ENCODE measurements around the gene CDH4.
"Not testable (repeated sequence)": the region's sequence is repeated elsewhere in the genome, so short reads cannot be mapped to it uniquely, and the experiment has no call there.

CDH4 gene

GRCh38 chr20:61253640-61254511 is 1.8 kb downstream of the CDH4 start:
- DNase-seq: peak; percentile 30

GRCh38 chr20:61254881-61255626 is 3.0 kb downstream of the CDH4 start:
- peak; percentile 65 for DNase-seq

DNA sequence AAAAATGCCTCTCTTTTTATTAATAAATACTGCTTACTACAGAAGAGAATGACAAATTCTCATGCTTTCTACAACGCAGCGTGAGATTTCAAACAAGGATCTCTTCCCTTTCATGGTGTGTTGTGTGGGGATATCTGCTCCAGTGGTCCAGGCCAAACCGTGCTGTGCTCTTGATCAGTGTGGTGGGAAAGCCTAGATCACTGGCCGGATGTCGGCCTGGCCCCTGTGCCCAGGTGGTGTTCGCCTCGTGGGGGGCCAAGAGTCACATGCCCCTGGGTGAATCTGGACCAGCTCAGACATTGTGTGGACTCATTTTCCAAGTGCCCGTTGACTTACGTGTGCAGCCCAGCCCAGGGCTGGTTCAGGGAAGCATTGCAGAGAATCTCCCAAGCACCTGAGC is 4.3 kb downstream of the CDH4 start:
- DNase-seq: no peak

DNA sequence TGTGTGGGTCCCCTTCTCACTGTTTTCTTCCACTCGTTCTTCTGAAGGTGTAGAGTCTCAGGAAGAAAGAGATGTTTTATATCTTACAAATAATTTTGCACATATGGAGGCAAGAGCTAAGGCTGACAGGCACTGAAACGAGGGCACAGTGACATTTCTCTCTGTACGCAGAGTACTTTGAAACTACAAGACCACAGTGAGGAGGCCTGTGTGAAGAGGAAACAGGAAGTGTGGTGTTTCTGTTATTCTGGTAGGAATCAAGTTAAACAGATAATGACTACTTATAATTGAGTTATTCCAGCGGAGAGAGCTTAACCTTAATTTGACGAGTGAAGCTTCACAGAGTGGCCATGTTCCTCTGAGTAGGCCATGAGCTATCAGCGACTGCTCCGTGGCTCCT is 4.8 kb downstream of the CDH4 start:
- DNase-seq: no peak

DNA sequence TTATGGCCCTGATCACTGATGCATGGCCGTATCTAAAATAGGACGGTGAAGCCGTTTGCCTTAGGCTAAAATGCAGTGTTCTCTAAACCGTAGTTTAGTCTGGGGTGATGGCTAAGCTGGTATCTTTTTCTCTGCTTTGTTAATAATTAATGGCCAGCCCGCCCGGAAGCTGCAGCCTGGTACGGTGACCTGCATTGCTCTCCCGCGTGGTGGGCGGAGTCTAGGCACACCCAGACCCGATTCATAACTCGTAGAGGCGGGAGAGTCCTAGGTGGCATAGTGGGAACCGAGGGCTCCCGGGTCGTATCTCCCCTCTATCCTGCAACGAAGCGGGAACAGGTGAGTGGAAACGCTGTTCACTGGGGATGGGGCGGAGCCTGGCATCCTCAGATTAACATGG is 5.5 kb downstream of the CDH4 start:
- DNase-seq: no peak

- DNase-seq: no peak
Observed at GRCh38 chr20:61259741-61260140, 7.7 kb downstream of the CDH4 start.

DNA sequence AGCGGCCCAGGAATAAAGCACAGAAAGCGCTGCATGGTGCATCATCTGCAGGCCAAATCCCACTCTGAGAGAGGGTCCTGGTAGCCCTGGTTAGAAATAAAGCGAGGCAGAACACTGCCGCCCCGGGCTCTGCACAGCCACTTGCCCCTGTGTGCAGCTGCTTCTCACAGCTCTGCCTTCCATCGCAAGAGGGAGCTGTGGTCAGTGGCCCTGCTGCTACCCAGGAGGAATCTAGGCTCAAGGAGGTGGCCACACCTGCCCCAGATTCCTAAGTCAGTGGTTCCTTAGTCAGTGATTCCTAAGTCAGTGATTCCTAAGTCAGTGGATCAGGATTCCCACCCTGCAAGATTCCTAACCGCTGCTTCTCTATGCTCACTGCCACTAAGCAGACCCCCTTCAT is 8.8 kb downstream of the CDH4 start:
- no peak for DNase-seq

DNA sequence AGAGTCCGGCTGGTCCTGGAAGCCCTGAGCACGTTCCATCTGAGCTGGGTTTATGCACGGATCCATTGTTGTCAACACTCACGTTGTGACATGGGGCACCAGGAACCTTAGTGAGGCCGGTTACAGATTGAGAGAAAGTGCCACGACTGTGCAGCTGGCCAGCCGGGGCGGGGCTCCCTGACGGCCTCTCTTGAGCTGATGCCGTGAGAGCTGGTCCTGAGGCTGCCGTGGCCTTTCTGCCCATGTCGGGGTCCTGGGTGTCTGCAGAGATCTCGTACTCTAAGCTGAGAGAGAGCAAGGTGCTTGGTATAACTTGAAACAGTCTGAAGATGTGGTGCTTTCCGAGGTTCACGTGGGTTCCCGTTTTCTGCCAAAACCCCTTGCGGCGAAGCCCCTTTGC is 10.0 kb downstream of the CDH4 start:
- no peak for DNase-seq

- no peak for DNase-seq
Observed at GRCh38 chr20:61262514-61262913, 10.5 kb downstream of the CDH4 start.

DNA sequence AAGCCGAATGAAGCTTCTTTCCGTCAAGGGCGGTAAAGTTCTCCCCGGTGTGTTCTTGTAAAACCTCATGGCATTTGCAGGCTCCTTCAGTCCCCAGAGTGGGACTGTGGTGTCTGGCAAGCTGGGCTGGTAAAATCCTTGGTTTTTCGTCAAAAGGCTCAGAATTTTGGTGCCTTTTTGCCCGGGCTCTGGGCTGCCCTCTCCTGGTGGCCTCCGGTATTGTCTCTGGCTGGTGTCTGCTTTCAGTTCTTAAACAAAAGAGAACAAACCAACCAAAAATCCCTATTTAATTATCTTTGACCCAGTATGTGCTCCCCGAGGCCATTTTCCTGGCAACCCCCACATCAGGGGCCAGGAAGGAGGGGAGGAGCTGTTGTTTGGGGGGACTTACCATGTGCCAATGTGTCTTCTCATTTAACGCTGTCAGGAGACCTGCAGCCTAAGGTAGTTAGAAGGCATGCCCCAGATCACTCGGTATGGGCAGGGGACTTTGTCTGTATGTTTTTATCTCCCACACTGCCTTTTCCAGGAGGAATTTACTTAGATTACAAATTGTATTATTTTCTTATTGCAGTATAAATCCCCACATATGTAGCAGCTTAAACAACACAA is 11.1 kb downstream of the CDH4 start:
- DNase-seq: peak; percentile 23

DNA sequence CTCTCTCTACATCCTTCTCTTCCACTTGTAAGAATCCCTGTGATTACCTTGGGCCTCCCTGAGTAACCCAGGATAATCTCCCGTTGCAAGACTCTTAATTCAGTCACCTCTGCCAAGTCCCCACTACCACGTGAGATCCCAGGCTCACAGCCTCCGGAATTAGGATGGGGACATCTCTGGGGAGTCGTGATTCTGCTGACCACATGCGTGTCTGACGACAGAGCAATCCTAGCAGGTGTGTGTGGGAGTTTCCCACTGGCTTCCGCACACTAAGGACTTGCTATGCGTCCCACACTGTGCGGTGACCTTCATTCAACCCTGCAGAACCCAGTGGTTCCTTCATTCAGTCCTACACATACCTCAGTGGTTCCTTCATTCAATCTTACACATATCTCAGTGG is 11.9 kb downstream of the CDH4 start:
- DNase-seq: no peak

DNA sequence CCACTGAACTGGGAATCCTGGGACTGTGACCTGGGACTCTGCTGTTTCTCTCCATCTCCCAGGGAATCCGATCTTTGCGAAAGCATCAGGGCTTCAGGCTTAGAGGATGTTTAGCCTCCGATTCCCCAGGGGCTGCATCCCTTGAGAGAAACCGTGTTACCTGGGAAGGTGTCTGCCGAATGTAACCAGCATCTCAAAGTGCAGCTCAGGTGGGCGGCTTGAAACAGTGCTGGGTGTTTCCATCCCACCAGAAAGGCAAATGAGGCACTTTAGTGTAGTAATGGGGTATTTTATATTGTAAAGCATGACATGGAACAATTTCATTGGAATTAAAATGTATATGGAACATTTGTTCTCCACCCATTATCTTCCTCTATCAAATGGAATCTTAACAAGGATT is 15.2 kb downstream of the CDH4 start:
- no peak for DNase-seq

DNA sequence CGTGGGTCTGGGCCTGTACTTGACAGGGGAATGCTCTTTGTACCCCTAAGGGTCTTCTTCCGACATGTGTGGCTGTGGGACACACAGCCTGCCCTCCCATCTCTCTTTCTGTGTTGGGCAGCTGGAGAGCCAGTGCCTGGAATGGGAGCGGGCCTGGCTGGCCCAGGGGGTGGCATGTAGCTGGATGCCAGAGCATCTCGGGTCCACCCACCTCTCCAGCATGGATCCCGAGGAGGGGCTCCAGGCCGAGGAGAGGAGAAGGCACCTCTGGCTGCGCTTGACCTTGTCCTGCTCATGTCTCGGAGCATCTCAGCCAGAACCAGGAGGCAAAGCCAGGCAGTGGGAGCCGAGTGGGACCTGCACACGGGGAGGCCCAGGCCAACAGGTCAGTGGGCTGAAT is 16.0 kb downstream of the CDH4 start:
- no peak for DNase-seq

- peak; percentile 27 for DNase-seq
Observed at GRCh38 chr20:61271312-61272231, 19.5 kb downstream of the CDH4 start.

DNA sequence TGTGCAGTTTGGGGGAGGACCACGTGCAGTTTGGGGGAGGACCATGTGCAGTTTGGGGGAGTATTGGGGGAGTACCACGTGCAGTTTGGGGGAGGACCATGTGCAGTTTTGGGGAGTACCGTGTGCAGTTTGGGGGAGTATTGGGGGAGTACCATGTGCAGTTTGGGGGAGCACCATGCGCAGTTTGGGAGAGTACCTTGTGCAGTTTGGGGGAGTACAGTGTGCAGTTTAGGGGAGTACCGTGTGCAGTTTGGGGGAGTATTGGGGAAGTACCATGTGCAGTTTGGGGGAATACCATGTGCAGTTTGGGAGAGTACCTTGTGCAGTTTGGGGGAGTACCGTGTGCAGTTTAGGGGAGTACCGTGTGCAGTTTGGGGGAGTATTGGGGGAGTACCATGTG is 21.0 kb downstream of the CDH4 start:
- DNase-seq: not testable (repeated sequence)

DNA sequence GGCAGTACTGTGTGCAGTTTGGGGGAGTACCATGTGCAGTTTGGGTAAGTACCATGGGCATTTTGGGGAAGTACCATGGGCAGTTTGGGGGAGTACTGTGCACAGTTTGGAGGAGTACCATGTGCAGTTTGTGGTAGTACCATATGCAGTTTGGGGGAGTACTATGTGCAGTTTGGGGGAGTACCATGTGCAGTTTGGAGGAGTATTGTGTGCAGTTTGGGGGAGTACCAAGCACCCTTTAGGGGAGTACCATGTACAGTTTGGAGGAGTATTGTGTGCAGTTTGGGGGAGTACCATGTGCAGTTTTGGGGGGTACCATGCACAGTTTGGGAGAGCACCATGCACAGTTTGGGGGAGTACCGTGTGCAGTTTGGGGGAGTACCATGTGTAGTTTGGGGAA is 21.6 kb downstream of the CDH4 start:
- DNase-seq: not testable (repeated sequence)

DNA sequence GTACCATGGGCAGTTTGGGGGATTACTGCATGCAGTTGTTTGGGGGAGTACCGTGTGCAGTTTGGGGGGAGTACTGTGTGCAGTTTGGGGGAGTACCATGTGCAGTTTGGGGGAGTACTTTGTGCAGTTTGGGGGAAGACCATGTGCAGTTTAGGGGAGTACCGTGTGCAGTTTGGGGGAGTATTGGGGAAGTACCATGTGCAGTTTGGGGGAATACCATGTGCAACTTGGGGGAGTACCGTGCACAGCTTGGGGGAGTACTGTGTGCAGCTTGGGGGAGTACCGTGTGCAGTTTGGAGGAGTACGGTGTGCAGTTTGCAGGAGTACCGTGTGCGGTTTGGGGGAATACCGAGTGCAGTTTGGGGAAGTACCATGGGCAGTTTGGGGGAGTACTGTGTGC is 22.3 kb downstream of the CDH4 start:
- DNase-seq: no peak

DNA sequence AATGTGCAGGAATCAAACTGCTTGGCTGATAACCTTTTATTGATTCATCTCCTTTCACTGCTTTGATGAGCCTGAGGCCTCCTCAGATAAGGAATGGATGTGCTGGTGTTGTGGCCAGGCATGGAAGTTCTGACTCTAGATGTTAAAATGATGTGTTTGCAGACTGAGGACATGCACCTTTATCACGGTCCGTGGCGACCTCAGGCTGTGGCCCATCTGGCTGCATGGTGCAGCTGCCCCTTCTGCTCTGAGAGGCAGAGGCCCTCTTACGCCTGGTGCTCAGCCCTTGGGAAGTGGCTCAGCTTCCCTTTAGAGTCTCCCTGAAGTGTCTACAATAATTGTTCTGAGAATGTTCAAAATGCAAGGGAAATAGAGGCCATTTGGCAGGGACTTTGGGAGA is 26.2 kb downstream of the CDH4 start:
- no peak for DNase-seq

DNA sequence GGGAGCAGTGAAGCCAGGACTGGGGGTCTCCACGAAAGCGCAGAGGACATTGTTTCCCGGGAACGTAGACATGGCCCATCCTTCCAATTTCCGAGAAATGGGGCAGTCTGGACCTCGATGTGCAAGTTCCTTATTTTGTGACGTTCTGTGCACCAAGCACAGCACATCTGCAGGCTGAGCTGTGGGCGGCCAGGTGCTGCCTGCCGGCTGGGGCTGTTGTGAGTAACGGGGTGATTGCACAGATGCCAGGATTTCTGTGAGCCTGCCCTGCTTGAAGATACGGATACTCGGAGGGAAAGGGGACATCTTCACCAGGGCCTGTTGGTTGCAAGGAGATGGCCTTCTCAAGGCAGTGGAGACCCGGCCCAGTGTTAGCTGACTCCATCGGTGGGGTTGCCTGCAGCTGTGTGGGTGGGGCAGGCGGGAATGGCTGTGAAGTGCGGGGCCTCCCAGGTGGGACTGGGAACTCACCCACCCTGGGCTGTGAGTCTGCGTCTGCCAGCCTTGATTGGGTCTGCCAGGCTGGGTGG is 27.6 kb downstream of the CDH4 start:
- no peak for DNase-seq

GRCh38 chr20:61280217-61280980 is 28.3 kb downstream of the CDH4 start:
- no peak for DNase-seq

DNA sequence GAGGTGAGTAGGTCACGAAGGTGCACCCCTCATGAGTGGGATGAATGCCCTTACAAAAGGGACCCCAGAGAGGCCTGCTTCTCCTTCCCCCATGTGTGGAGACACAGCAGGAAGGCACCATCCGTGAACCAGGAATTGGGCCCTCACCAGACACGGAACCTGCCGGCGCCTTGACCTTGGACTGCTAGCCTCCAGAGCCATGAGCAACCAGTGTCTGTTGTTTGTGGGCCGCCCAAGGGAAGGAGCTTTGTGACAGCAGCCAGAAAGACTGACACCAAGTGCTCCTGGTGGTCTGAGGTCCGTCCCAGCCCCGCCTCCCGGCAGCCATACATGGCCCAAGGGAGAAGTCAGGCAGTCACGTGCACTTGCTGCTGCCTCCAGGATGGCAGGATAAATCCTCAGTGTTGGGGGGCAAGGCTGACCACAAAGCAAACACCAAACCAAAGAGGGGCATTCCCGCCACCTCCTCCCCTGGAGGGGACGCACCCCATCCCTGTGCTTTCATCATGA is 29.3 kb downstream of the CDH4 start:
- no peak for DNase-seq

DNA sequence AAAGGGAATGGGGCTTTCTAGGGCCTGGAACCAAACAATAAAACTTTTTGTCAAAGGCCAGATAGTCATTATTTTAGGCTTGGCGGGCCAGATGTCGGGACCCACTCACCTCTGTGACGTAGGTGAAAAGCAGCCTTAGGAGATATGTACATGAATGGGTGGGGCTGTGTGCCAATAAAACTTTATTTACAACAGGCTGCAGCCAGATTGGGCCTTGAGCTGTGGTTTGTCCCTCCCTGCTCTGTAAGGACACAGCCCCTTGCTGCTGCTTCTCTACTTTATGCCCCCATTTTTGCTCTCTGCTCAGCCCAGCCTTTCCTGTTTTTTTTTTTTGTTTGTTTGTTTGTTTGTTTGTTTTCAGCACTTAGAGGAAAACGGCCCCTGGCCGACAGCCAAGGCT is 32.7 kb downstream of the CDH4 start:
- no peak for DNase-seq
